ENCODE measurements around the gene FBXL16. TPM values are rescaled to one million over a fixed set of nuclear protein-coding genes. Genes with fewer than 3 reads are reported as not detected.

Gene FBXL16
- total RNA-seq, 1 donor from 2014 or later, result 0.53 TPM

DNA sequence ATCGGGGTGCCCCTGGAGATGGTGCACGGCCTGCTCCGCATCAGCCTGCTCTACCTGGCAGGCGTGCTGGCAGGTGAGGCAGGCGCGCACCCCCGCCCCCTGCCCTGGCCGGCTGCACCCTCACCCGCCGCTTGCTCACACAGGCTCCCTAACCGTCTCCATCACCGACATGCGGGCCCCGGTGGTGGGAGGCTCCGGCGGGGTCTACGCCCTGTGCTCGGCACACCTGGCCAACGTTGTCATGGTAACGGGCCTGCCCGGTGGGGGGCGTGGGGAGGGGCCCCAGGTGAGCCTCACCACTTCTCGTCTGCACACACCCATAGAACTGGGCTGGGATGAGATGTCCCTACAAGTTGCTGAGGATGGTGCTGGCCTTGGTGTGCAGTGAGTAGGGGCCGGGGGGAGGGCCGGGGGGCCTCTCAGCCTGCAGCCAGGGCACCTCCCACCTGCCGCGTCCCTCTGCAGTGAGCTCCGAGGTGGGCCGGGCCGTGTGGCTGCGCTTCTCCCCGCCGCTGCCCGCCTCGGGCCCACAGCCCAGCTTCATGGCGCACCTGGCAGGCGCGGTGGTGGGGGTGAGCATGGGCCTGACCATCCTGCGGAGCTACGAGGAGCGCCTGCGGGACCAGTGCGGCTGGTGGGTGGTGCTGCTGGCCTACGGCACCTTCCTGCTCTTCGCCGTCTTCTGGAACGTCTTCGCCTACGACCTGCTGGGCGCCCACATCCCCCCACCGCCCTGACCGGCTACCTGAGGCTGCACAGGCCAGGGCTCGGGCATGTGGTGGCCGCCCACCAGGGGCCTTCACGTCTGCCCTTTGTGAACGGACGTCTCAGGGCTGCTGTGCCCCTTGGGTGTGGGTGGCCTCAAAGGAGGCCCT, 28.0 kb downstream of the FBXL16 start:
- DNase-seq (ENCODE audit: low read depth) (no peak), FAIRE-seq (no peak)
- TF ChIP-seq, protein P1, sequence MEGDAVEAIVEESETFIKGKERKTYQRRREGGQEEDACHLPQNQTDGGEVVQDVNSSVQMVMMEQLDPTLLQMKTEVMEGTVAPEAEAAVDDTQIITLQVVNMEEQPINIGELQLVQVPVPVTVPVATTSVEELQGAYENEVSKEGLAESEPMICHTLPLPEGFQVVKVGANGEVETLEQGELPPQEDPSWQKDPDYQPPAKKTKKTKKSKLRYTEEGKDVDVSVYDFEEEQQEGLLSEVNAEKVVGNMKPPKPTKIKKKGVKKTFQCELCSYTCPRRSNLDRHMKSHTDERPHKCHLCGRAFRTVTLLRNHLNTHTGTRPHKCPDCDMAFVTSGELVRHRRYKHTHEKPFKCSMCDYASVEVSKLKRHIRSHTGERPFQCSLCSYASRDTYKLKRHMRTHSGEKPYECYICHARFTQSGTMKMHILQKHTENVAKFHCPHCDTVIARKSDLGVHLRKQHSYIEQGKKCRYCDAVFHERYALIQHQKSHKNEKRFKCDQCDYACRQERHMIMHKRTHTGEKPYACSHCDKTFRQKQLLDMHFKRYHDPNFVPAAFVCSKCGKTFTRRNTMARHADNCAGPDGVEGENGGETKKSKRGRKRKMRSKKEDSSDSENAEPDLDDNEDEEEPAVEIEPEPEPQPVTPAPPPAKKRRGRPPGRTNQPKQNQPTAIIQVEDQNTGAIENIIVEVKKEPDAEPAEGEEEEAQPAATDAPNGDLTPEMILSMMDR (IDR thresholded peaks at IDR 0.05; ENCODE audit: insufficient read depth, low read length, severe bottlenecking), result no peak
- Histone ChIP-seq H3K4me3 (ENCODE audit: low read depth, low read length) (peak overlapping the region; percentile 42), H3K36me3 (ENCODE audit: control insufficient read depth, insufficient read depth, low read length) (peaks cover 24% of the 10 kb centered on the region), H3K27me3 (ENCODE audit: control insufficient read depth, insufficient read depth, low read length) (no peaks in the 10 kb centered on the region)

DNA sequence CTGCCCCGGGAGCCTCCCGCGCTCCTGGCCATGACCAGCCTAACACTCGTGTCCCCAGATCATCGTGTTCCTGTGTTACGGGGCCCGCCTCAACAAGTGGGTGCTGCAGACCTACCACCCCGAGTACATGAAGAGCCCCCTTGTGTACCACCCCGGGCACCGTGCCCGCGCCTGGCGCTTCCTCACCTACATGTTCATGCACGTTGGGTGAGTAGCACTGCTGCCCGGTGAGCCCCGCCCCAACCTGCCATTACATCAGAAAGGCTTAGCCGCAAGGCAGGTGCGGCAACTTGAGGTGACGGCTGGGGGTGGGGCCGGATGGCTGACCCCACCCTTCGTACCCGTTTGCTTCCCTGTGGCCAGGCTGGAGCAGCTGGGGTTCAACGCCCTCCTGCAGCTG, 28.7 kb downstream of the FBXL16 start:
- peak overlapping the region; percentile 42 for H3K4me3 ChIP-seq (ENCODE audit: low read depth, low read length)
- H3K36me3 ChIP-seq (ENCODE audit: control insufficient read depth, insufficient read depth, low read length), result peaks cover 24% of the 10 kb centered on the region
- peak; percentile 62 for FAIRE-seq
- H3K27me3 ChIP-seq (ENCODE audit: control insufficient read depth, insufficient read depth, low read length), result no peaks in the 10 kb centered on the region
- TF ChIP-seq, protein P1 (IDR thresholded peaks at IDR 0.05; ENCODE audit: insufficient read depth, low read length, severe bottlenecking), result no peak
- peak; percentile 92 for DNase-seq (ENCODE audit: low read depth)

DNA sequence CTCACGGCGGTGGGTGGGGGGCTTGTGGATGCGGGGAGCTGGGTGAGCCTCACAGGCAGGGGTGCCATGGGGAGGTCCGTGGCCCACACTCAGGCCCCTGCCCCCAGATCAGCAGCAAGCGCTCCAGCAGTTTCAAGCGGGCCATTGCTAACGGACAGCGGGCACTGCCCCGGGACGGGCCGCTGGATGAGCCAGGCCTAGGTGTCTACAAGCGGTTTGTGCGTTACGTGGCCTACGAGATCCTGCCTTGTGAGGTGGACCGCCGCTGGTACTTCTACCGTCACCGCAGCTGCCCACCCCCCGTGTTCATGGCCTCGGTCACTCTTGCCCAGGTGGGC, 29.1 kb downstream of the FBXL16 start:
- no peak for DNase-seq (ENCODE audit: low read depth)
- FAIRE-seq, result no peak
- Histone ChIP-seq H3K4me3 (ENCODE audit: low read depth, low read length) (peak overlapping the region; percentile 14), H3K27me3 (ENCODE audit: control insufficient read depth, insufficient read depth, low read length) (no peaks in the 10 kb centered on the region), H3K36me3 (ENCODE audit: control insufficient read depth, insufficient read depth, low read length) (peaks cover 21% of the 10 kb centered on the region)
- TF ChIP-seq, protein P1 (IDR thresholded peaks at IDR 0.05; ENCODE audit: insufficient read depth, low read length, severe bottlenecking), result no peak

DNA sequence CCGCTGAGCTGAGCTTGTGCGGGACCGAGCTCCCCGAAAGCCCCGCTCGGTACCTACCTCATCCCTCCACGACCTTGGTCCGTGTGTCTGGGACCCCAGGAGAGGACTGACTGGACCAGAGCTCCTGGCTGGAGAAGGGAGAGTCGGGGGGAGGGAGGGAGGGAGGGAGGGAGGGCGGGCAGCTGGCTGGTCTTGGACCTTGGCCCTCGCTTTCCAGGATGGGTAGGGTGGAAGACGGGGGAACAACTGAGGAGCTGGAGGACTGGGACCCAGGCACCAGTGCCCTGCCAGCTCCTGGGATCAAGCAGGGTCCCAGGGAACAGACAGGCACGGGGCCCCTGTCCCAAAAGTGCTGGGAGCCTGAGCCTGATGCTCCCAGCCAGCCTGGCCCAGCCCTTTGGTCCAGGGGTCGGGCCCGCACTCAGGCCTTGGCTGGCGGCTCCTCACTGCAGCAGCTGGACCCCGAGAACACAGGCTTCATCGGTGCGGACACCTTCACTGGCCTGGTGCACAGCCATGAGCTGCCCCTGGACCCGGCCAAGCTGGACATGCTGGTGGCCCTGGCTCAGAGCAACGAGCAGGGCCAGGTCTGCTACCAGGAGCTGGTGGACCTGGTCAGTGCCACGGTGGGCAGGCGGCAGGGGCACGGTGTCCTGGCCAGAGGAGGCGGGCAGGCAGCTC, 29.6 kb downstream of the FBXL16 start:
- TF ChIP-seq, protein P1 (IDR thresholded peaks at IDR 0.05; ENCODE audit: insufficient read depth, low read length, severe bottlenecking), result no peak
- DNase-seq (ENCODE audit: low read depth), result no peak
- peak overlapping the region; percentile 30 for H3K4me3 ChIP-seq (ENCODE audit: low read depth, low read length)
- no peaks in the 10 kb centered on the region for H3K27me3 ChIP-seq (ENCODE audit: control insufficient read depth, insufficient read depth, low read length)
- FAIRE-seq, result no peak
- H3K36me3 ChIP-seq (ENCODE audit: control insufficient read depth, insufficient read depth, low read length), result peaks cover 19% of the 10 kb centered on the region

DNA sequence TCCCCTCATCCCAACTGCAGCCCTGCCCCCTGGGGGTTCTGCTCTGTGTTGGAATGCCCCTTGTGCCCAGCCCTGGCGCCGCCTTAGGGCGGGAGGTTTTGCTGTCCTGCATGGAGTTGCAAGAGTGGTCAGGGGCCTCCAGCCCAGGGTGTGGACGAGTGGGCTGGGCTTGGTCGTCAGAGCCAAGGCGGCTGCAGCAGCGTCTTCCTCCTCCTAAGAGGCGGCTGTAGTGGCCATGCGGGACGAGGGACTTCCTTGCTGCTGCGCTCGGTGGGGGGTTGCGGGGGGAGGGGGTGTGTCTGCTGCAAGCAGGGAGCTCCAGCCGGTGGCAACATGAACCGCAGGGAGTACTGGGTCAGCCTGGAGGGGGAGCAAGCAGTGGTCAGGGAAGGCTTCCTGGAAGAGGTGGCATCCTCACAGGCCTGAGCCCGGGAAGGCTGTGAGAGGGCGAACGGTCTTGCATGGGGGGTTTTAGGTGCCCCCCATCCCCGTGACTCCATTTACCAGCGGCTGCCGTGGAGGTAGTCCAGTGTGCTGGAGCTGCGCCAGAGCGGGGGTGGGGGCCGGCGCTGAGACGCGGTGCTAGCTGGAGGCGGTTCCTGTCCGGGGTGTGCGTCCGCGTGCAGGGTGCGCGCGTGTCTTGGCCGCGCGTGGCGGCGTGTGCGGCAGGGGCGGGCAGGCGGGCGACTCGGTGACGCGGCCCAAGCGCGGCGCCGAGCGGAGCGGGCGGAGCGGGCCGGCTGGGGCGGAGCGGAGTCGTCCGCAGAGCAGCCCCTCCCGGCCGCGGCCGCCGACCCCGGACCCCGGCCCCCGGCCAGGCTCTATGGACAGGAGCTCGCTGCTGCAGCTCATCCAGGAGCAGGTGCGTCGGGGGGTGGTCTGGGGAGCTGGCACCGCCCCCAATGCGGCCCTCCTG, 30.4 kb downstream of the FBXL16 start, which contains the start of gene RHBDL1:
Gene RHBDL1, plus strand, starts transcription at position 704 of the 916 bp plus-strand sequence. Its CDS starts 120 bp downstream, at position 824.
- Histone ChIP-seq H3K36me3 (ENCODE audit: control insufficient read depth, insufficient read depth, low read length) (peaks cover 24% of the 10 kb centered on the region), H3K4me3 (ENCODE audit: low read depth, low read length) (peak within 1 kb of the TSS; percentile 30), H3K27me3 (ENCODE audit: control insufficient read depth, insufficient read depth, low read length) (no peaks in the 10 kb centered on the region)
- FAIRE-seq (no peak), DNase-seq (ENCODE audit: low read depth) (no peak)
- TF ChIP-seq, protein P1 (IDR thresholded peaks at IDR 0.05; ENCODE audit: insufficient read depth, low read length, severe bottlenecking), result no peak

Measured in bronchial epithelial cell (primary cell).